ENCODE measurements around the gene ATP6AP2.

The ATP6AP2 gene

GRCh38 chrX:40623665-40624064 lies 42.9 kb downstream of the ATP6AP2 start:
- no peak for TF ChIP-seq ZFX (IDR thresholded peaks at IDR 0.05)
- TF ChIP-seq, protein P1, sequence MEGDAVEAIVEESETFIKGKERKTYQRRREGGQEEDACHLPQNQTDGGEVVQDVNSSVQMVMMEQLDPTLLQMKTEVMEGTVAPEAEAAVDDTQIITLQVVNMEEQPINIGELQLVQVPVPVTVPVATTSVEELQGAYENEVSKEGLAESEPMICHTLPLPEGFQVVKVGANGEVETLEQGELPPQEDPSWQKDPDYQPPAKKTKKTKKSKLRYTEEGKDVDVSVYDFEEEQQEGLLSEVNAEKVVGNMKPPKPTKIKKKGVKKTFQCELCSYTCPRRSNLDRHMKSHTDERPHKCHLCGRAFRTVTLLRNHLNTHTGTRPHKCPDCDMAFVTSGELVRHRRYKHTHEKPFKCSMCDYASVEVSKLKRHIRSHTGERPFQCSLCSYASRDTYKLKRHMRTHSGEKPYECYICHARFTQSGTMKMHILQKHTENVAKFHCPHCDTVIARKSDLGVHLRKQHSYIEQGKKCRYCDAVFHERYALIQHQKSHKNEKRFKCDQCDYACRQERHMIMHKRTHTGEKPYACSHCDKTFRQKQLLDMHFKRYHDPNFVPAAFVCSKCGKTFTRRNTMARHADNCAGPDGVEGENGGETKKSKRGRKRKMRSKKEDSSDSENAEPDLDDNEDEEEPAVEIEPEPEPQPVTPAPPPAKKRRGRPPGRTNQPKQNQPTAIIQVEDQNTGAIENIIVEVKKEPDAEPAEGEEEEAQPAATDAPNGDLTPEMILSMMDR (conservative IDR thresholded peaks at IDR 0.05): no peak
- H3K27ac ChIP-seq: no peak overlapping the region

- no peak overlapping the region for H3K27ac ChIP-seq
- TF ChIP-seq, protein P1 (conservative IDR thresholded peaks at IDR 0.05): no peak
- TF ChIP-seq ZFX (IDR thresholded peaks at IDR 0.05): no peak
These were observed 44.5 kb downstream of the ATP6AP2 start for GRCh38 chrX:40625294-40625693.

DNA sequence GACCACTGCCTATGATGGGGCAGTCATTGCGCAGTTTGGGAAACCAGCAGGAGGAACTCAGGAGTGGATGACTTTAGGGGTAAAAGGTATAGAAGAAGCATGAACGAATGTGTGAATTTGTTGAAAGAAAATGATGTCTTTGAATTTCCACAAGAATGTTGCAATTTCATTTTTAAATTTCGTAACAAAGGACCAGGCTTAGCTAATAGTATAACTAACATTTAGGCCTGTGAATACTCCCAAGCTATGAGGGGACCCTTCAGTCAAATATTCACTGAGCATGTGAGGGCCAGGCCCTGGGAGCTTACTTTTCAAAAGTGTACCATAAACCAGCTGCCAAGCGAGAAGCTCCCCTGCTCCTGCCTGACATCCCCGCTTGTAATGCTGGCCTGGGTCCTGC lies 47.7 kb downstream of the ATP6AP2 start:
- TF ChIP-seq, protein P1 (conservative IDR thresholded peaks at IDR 0.05): no peak
- no peak for TF ChIP-seq ZFX (IDR thresholded peaks at IDR 0.05)
- no peak overlapping the region for H3K27ac ChIP-seq

GRCh38 chrX:40632199-40632598 lies 51.4 kb downstream of the ATP6AP2 start:
- no peak overlapping the region for H3K27ac ChIP-seq
- TF ChIP-seq, protein P1 (conservative IDR thresholded peaks at IDR 0.05): no peak
- TF ChIP-seq ZFX (IDR thresholded peaks at IDR 0.05): no peak

DNA sequence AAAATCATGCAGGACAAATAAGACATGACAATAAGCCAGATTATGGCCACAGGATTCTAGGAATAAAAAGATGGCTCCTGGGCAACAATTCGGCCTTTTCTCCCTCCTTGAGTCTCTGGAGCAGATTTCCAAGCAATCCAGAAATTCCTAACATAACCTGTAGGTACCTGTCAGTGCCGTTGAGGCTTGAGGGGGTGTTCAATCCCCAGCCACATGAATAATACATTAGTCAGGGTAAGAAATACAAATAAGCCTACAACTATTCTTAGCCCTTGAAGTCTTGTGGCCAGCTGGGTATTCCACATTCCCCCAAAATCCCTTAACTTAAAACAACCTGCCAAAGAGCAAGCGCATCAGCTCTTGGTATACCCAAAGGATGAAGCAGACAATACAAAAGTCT lies 56.9 kb downstream of the ATP6AP2 start:
- H3K27ac ChIP-seq: no peak overlapping the region

GRCh38 chrX:40644176-40644575 lies 63.4 kb downstream of the ATP6AP2 start:
- TF ChIP-seq ZFX (IDR thresholded peaks at IDR 0.05): no peak
- TF ChIP-seq, protein P1 (conservative IDR thresholded peaks at IDR 0.05): no peak

More for the DNA sequence above, 56.9 kb downstream of the ATP6AP2 start:
- TF ChIP-seq ZFX (IDR thresholded peaks at IDR 0.05): no peak
- TF ChIP-seq, protein P1 (conservative IDR thresholded peaks at IDR 0.05): no peak

GRCh38 chrX:40644821-40645358 lies 64.1 kb downstream of the ATP6AP2 start:
- TF ChIP-seq, protein P1 (conservative IDR thresholded peaks at IDR 0.05): no peak
- no peak for TF ChIP-seq ZFX (IDR thresholded peaks at IDR 0.05)
- H3K27ac ChIP-seq: no peak overlapping the region

More at GRCh38 chrX:40644176-40644575, 63.4 kb downstream of the ATP6AP2 start:
- no peak overlapping the region for H3K27ac ChIP-seq

Measured in C4-2B (cell line).